ENCODE results near the gene GPC6. TPM values are rescaled to one million over a fixed set of nuclear protein-coding genes. Genes with fewer than 3 reads are reported as not detected.

GPC6 gene
- total RNA-seq, 1 experiment from 2014 or later: 16.7 TPM

DNA sequence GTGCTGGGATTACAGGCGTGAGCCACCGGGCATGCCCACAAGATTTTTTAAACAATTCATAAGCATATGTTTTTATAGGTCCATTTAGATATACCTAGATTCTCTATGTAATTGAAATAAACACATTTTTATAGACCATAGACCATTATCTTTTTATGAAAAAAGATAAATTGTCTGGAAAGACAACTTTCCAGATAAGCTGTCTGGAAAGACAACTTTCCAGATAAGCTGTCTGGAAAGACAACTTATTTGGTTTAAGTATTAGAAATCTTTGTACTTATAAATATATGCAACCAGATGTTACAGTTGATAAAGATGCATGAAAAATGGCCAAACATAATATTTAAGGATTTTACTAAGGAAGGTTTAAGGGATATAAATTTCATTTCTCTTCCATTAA is 538.5 kb downstream of the GPC6 start:
- no peak for DNase-seq (ENCODE audit: extremely low read depth, low read depth)

DNA sequence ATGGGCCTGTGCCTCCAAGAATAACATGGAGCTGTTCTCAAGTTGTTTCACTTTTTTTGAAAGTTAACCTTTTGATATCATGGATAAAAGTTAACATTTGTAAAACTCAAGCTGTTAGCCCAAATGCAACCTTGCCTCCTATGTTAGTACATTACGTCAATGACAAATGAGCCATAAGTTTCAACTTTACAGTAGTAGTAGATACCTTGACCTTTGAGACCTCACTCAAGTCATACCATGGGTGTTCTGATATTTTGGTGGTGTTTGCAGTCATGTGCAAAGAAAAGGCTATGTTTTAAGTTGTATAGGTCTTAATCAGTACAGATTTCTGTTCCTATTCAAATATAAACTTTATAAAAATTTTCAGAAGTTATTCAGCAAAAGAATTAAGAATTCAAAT is 539.2 kb downstream of the GPC6 start:
- DNase-seq (ENCODE audit: extremely low read depth, low read depth): no peak

GRCh38 chr13:93766719-93767118 is 540.1 kb downstream of the GPC6 start:
- DNase-seq (ENCODE audit: extremely low read depth, low read depth): no peak

DNA sequence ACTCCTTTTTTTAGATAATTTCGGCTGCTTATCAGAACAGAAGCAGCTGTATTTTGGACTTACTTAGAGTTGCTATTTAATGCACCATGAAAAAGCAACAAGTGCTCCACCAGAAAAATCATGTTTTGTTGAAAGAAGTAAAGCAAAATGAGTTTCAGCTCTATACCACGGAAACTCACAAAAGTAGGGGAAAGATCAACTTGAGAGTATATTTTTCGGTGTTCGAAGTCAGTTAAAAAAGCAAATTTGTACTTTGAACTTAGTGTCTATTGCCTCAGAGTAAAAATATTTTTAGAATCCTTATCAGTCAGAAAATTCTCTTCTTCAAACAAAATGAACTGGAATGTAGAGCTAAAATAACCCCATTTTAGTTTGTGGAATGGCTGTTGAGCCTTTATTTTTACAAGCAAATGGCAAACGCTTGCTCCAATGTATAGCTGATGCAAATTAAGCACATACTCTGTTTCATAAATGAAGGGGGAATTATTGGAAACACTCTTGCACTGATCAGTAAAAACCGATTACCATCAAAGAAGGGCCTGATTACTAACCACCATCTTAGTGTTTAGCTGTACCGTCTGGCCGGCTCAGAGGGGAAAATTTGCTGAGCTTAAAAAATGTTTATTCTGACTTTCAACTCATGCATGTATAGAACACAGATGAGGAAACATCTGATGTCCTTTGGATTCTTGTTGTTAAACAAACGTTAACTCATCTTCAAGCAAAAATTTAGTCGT is 540.7 kb downstream of the GPC6 start:
- no peak for DNase-seq (ENCODE audit: extremely low read depth, low read depth)

- DNase-seq (ENCODE audit: extremely low read depth, low read depth): no peak
Observed at GRCh38 chr13:93767917-93768409, 541.4 kb downstream of the GPC6 start.

- DNase-seq (ENCODE audit: extremely low read depth, low read depth): no peak
Observed at GRCh38 chr13:93769101-93769500, 542.5 kb downstream of the GPC6 start.

- DNase-seq (ENCODE audit: extremely low read depth, low read depth): no peak
Observed at GRCh38 chr13:93769607-93770006, 543.0 kb downstream of the GPC6 start.

GRCh38 chr13:93771227-93771626 is 544.6 kb downstream of the GPC6 start:
- DNase-seq (ENCODE audit: extremely low read depth, low read depth): no peak

DNA sequence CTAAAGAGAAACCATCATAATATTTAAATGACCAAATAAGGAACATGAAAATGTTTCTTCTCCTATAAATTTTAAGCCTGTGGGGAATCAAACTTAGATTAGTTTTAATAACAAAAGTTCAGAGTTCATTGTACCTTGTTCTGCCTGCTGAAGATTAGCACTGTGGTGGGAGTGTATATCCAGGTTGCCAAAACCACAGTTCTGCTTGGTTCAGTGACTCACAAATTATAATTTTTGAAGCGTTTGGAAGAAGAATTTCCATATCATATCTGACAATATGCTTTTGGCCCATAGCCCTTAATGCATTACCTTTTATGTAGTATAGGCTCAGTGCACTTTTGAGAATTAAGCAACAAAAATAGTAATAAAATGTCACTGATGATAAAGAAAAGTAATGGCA is 545.2 kb downstream of the GPC6 start:
- no peak for DNase-seq (ENCODE audit: extremely low read depth, low read depth)

DNA sequence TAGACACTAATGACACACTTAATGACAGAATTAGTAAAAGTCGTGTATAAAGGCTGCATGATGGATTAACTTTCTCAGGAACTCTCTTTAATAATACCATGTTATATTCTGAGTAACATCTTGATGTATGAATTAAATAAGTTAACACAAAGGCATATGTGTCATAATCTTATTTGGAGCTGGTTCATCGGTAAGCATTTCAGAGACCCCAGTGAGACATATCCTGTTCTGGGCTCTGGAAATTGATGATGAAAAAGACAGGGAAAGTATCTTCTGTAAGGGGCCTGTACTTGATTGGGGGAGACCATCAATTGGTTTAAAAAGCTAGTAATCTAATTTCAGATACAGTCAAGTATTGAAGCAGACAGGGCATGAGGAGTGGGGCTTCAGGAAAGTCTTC is 547.9 kb downstream of the GPC6 start:
- no peak for DNase-seq (ENCODE audit: extremely low read depth, low read depth)

DNA sequence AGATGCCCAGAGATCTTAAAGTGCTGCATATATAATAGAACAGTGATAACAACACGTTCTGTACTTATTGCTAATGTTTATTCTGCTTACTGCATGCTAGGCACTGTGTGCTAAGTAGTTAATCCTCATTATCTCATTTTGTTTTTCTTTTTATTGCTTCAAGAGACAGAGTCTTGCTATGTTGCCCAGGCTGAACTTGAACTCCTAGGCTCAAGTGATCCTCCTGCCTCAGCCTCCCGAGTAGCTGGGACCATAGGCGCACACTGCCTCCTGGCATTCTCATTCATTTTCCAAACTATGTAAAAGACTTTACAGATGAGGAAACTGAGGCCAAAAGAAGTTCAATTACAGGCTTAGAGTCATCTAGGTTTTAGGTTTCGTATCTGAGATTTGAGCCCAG is 548.4 kb downstream of the GPC6 start:
- DNase-seq (ENCODE audit: extremely low read depth, low read depth): no peak

DNA sequence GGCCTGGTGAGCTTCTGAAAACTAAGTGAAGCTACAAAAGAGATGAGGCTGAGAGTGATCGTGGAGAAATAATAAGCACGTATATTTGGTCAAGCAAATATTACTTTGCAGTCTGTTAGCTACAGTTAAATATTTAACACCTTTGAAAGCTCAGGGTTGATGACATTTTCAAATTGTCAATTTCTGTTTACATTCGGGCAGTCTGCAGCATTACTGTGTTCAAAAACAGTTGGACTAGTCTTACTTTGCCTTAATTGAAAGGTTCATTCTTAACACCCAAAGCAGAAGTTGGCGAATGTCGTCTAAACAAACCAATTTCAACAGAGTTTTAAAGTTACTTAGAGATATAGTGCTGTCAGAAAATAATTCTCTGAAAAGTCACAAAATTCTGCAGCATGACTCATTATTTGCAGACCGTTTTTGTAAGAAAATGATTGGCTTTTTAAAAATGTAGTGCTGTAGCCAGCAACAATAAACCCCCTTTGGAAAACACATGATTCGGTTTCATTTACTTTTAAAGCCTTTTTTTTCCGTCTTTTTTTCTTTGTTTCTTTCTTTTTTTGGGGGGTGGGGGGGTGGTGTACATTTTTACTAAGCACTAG is 549.0 kb downstream of the GPC6 start:
- DNase-seq (ENCODE audit: extremely low read depth, low read depth): no peak

DNA sequence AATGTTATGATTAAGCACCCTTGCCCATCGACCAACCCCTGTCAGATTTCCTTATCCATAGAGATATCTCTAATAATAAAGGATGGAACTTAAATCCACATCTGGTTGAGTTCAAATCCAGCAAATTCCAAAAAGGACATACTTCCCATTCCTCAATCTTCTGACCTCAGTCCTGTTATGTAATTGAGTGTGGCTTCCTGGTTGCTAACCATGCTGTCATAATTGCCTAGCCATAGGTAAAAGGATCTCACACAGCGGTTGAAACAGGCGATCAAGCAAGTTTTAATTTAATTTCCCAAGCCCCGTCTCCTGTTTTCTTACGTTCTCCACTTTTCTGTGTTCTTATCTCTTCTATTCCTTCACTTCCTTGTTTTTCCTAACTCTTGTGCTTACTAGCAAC is 550.3 kb downstream of the GPC6 start:
- DNase-seq (ENCODE audit: extremely low read depth, low read depth): no peak

GRCh38 chr13:93777504-93777903 is 550.9 kb downstream of the GPC6 start:
- DNase-seq (ENCODE audit: extremely low read depth, low read depth): no peak

DNA sequence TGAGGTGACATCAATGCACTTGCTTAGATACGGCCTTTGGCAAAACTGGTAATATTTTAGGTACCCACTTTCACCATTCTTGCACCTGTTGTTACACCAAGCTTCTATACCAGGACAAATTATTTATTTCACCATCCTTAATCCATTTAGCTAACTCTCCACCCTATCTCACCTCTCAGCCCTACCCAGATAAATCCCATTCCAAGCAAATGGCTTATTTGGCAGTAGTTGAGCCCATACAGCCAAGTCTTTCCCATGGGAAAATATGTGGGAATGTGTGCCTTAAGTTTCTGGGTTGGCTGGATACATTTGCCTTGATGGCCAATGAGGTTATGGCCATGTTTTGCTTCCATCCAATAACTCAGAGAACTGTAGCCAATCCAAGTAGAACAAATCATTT is 551.9 kb downstream of the GPC6 start:
- no peak for DNase-seq (ENCODE audit: extremely low read depth, low read depth)

GRCh38 chr13:93784191-93784590 is 557.6 kb downstream of the GPC6 start:
- DNase-seq (ENCODE audit: extremely low read depth, low read depth): no peak

DNA sequence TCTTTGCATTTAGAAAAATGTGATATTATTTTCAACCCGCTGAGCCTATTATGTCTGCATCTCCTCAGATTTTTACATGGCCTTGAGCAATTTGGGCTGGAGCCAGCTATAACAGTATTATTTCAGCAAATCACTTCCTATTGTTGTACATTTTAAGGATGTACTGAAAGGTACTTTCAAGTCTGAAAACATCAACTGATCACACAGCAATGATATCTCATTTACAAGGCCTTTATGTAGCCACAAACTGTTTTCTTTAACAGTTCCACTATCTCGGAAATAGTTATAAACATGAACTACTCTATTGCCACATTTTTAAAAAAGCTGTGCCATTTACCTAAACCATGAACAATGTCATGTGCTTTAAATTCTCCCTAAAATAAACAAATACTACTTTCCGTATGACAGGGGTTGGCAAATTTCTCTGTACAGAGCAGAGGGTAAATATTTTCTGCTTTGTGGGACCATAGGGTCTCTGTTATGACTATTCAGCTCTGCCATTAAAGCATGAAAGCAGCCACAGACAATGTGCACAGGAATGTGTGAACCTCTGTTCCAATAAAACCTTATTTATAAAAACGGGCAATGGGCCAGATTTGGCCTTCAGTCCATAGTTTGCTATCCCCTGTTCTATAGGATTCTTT is 560.4 kb downstream of the GPC6 start:
- no peak for DNase-seq (ENCODE audit: extremely low read depth, low read depth)

GRCh38 chr13:93788456-93788855 is 561.8 kb downstream of the GPC6 start:
- DNase-seq (ENCODE audit: extremely low read depth, low read depth): no peak

DNA sequence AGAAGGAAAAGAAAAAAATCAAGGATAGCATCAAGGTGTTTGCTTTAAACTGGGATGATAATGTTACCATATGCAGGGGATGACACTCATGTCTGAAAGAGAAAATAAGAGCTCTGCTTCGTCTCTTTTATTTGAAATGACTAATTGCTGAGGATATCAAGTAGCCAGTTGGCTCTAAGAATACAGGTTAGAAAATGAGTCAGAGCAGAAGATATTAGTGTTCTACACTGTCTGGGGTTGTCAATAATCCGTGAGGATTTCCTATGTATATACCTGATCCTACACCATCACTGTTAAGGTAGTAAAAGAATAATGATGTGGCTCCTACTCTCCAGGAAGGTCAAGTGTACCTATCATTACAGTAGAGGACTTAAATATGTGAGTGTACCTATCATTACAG is 562.5 kb downstream of the GPC6 start:
- DNase-seq (ENCODE audit: extremely low read depth, low read depth): no peak

DNA sequence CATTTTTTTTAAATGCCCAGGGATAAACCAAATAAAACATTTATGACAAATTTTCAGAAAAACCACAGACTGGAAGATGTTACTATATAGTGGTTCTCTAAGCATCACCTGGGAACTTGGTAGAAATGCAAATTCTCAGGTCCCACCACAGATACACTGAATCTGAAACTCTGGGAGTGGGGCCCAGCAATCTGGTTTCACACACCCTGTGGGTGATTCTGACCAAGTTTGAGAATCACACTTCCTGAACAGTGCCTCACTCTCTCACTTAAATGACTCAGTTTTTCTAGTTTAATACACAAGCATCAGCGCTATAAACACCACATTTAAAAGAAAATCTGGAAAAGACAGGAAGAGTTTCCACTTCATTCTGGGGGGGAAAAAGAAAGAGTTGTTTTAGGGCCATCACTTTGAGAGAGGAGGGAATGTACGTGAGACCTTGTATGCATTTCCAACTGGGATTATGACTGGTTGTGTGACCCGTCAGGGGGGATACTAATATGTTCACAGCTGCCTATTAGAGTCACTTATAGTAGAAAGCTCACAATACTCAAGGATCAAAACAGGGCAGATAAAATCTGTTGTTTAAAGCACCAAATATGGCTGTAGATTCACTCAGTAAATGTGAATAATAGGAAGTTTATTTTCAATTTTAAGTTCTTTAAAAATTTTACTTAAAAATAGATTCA is 567.7 kb downstream of the GPC6 start:
- no peak for DNase-seq (ENCODE audit: extremely low read depth, low read depth)

- DNase-seq (ENCODE audit: extremely low read depth, low read depth): no peak
Observed at GRCh38 chr13:93797463-93797862, 570.9 kb downstream of the GPC6 start.

Measured in NCI-H460 (cell line).